BJ (cell line): ENCODE data around the gene POMT1. TPM values are rescaled to one million over a fixed set of nuclear protein-coding genes. Genes with fewer than 3 reads are reported as not detected.

Experiments used
- CTCF ChIA-PET: fragments of 350-600 bp; formaldehyde crosslinking; extraction: SDS; loops from one replicate; lab custom pipeline; 2021; ENCODE audit warnings: antibody characterized with exemption, inconsistent platforms; lab: Yijun Ruan, JAX
- POLR2A ChIA-PET: fragments of 300-600 bp; sonication (Branson Sonifier 250); formaldehyde crosslinking; extraction: SDS; loops from one replicate; lab custom pipeline; 2021; ENCODE audit warnings: antibody characterized with exemption; lab: Charles Lee
- DNase-seq: peaks from one replicate; pipeline ENCODE4 v3.0.0-alpha.2; 2011; ENCODE audit warnings: low read depth
- H3K27me3 ChIP-seq: 2 replicates; pipeline ENCODE4 v1.6.0; 2011; ENCODE audit warnings: low read length; ENCODE audit not compliant: control insufficient read depth, insufficient read depth
- H3K36me3 ChIP-seq: 2 replicates; pipeline ENCODE4 v1.5.1; 2011; ENCODE audit warnings: low read length; ENCODE audit not compliant: control insufficient read depth, insufficient read depth
- H3K4me3 ChIP-seq: 2 replicates; pipeline ENCODE4 v1.5.1; 2011; ENCODE audit warnings: low read depth, mild to moderate bottlenecking, control low read depth, low read length
- polyA plus RNA-seq: library from polyadenylated mRNA; depleted of rRNA; stranded (reverse); fragments of >200 nt; gene quantifications from 2 replicates; pipeline ENCODE4 v1.2.3, GENCODE V29; 2011
- TF ChIP-seq, protein P1 (sequence below): IDR thresholded peaks from 2 replicates; pipeline ENCODE4 v1.5.1; 2011; ENCODE audit warnings: low read depth, mild to moderate bottlenecking, control low read depth, inconsistent platforms, low read length, moderate library complexity; ENCODE audit not compliant: insufficient read depth

POMT1 gene
- polyA plus RNA-seq, 1 experiment = 32.1 TPM

DNA sequence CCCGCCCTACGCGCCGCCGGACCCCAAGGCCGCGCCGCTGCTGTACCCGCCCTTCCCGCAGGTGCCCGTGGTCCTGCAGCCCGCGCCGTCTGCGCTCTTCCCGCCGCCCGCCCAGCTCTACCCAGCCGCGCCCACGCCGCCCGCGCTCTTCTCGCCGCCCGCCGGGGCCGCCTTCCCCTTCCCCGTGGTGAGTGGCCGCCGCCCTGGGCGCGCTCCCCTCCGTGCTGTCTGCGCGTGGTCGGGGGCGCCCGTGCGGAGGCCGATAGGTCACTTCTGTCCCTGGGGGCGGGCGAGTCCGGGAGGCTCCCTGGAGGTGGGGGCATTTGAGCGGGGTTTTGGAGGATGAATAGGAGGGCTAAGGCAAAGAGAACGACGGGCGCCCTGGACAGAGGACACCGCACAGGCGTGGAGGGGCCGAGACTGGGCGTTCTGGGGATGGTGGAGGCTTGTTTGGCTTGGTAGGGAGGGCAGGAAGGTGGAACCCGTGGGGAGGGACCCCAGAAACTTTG, 52.2 kb downstream of the POMT1 start:
- ChIA-PET POLR2A (no interaction called here), CTCF (no interaction called here)
- TF ChIP-seq, protein P1, sequence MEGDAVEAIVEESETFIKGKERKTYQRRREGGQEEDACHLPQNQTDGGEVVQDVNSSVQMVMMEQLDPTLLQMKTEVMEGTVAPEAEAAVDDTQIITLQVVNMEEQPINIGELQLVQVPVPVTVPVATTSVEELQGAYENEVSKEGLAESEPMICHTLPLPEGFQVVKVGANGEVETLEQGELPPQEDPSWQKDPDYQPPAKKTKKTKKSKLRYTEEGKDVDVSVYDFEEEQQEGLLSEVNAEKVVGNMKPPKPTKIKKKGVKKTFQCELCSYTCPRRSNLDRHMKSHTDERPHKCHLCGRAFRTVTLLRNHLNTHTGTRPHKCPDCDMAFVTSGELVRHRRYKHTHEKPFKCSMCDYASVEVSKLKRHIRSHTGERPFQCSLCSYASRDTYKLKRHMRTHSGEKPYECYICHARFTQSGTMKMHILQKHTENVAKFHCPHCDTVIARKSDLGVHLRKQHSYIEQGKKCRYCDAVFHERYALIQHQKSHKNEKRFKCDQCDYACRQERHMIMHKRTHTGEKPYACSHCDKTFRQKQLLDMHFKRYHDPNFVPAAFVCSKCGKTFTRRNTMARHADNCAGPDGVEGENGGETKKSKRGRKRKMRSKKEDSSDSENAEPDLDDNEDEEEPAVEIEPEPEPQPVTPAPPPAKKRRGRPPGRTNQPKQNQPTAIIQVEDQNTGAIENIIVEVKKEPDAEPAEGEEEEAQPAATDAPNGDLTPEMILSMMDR = no peak
- Histone ChIP-seq H3K27me3 (peaks cover 14% of the 10 kb centered on the region), H3K4me3 (no peak overlapping the region), H3K36me3 (no peaks in the 10 kb centered on the region)
- no peak for DNase-seq

DNA sequence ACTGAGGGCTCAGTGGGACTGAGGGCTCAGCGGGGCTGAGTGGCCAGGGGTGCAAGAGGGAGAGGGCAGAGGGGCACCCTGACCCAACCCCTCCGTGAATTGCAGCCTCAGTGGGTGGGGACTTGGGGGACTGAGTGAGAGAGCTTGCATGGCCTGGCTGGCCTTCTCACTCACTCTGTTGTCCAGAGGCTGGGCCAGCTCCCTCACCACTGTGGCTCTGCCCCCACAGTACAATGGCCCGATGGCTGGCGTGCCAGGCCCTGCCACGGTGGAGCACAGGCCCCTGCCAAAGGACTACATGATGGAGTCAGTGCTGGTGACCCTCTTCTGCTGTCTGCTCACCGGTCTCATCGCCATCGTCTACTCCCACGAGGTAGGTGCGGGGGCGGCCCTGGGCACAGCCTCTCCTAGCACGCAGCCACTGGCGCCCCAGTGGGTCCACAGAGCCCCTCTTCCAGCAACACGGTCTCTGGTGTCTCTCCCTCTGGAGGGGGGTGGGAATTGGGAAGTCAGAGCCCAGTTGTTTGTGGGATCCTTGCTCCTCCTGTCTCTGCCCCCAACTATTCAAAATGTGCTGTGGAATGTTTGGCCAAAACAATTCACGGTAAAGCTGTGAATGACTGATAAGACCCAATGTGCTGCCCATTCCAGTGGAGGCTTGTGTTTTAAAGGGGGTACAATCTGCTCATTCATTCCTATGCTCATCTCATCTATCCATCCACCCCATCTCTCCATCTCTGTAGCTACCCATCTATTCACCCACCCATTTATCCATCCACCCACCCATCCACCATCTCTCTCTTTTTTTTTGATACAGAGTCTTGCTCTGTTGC, 53.3 kb downstream of the POMT1 start:
- Histone ChIP-seq H3K36me3 (no peaks in the 10 kb centered on the region), H3K27me3 (peaks cover 14% of the 10 kb centered on the region), H3K4me3 (no peak overlapping the region)
- POLR2A ChIA-PET = no interaction called here
- CTCF ChIA-PET = no interaction called here
- TF ChIP-seq, protein P1 = no peak
- DNase-seq = no peak

DNA sequence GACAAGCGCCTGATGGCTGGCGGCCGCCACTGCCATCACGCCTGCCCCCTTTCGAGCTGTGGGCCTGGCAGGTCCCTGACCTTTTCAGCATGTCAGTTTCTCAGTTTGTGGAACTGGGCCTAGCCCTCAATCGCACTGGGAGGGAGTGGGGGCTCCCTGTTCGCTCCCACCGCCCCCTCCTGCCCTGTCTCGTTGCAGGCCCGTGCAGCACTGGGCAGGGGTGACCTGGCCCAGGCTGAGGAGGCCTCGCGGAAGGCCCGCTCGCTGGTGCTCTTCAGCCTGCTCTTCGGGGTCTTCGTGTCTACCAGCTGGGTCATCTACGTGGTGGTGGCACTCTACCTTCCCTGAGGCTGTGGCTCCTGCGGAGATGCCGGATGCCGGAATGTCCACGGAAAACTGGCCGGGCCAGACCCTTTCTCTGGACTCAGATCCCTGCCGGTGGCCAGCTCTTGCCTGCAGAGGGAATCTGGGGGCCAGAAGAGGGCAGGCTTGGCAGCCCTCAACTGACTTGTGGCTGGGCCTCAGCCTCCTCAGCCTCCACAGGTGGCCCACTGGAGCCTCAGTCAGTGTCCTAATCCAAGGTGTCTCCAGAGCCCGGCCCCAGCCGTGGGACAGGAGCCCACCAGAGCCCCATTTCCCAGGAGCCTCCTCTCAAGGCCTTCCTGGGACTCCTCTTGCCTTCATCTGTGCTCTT, 55.3 kb downstream of the POMT1 start:
- H3K36me3 ChIP-seq = no peaks in the 10 kb centered on the region
- ChIA-PET CTCF (interaction anchor here (1.6 kb wide), 1 partner anchor 186 kb away, joined by 3 read pairs; no protein-coding TSS in a partner anchor), POLR2A (no interaction called here)
- no peak overlapping the region for H3K4me3 ChIP-seq
- H3K27me3 ChIP-seq = peaks cover 13% of the 10 kb centered on the region
- no peak for DNase-seq
- TF ChIP-seq, protein P1 = no peak

DNA sequence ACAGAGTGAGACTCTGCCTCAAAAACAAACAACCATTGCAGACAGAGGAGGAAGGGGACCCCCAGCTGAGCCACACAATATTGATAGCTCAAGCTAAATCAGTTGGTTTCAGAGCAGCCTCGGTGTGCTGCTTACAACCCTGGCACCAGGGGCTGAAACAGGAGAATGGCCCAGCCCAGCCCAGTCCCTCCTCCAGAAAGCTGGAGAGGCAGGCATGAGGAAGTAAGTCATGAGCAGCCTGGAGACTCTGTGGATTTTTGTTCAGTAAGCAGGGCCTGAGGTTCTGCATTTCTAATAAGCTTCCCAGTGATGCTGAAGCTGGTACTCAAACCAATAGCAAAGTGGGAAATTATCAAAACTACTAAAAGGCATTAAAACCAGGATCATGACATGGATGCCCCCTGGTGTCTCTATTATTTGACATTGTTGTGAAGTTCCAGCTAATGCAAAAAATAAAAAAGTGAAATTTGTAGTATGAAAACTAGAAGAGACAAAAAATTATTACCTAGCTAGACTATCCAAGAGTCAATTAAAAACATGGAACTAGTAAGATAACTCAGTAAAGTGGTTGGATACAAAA, 56.8 kb downstream of the POMT1 start:
- Histone ChIP-seq H3K27me3 (0 out of 2 replicates have a peak, but pooled peaks cover 5% of the 10 kb centered on the region), H3K36me3 (no peaks in the 10 kb centered on the region), H3K4me3 (no peak overlapping the region)
- ChIA-PET POLR2A (no interaction called here), CTCF (interaction anchor here (1.0 to 1.3 kb wide), 3 partner anchors 13 to 209 kb away, joined by 3 to 9 read pairs (median 4); no protein-coding TSS in a partner anchor)
- no peak for DNase-seq
- TF ChIP-seq, protein P1 = no peak
